GM12875 (cell line): Measurements from ENCODE around the gene VTI1A.
"Not testable (repeated sequence)": the region's sequence is repeated elsewhere in the genome, so short reads cannot be mapped to it uniquely, and the experiment has no call there.

ENCODE experiments used
- H3K4me3 ChIP-seq: one replicate; pipeline ENCODE4 v1.5.1; 2011; ENCODE audit warnings: low read depth, low read length, control low read depth
- CTCF ChIP-seq: IDR thresholded peaks from 2 replicates; pipeline ENCODE4 v1.5.1; 2011; ENCODE audit warnings: low read depth, mild to moderate bottlenecking, control low read depth, inconsistent platforms, low read length, moderate library complexity, borderline replicate concordance; ENCODE audit not compliant: insufficient read depth

The VTI1A gene

GRCh38 chr10:112448888-112449287 lies 1.9 kb downstream of the VTI1A start:
- TF ChIP-seq CTCF, result no peak
- H3K4me3 ChIP-seq, result no peak overlapping the region

GRCh38 chr10:112454910-112455779 lies 8.1 kb downstream of the VTI1A start:
- no peak overlapping the region for H3K4me3 ChIP-seq
- TF ChIP-seq CTCF, result no peak

GRCh38 chr10:112456533-112456932 lies 9.5 kb downstream of the VTI1A start:
- peak; percentile 29; the same call in 1 of the 2 replicates for TF ChIP-seq CTCF
- H3K4me3 ChIP-seq, result no peak overlapping the region

- TF ChIP-seq CTCF, result no peak
- no peak overlapping the region for H3K4me3 ChIP-seq
Measured at GRCh38 chr10:112460366-112460765, 13.4 kb downstream of the VTI1A start.

GRCh38 chr10:112461029-112461887 lies 14.2 kb downstream of the VTI1A start:
- H3K4me3 ChIP-seq, result no peak overlapping the region
- TF ChIP-seq CTCF, result no peak

DNA sequence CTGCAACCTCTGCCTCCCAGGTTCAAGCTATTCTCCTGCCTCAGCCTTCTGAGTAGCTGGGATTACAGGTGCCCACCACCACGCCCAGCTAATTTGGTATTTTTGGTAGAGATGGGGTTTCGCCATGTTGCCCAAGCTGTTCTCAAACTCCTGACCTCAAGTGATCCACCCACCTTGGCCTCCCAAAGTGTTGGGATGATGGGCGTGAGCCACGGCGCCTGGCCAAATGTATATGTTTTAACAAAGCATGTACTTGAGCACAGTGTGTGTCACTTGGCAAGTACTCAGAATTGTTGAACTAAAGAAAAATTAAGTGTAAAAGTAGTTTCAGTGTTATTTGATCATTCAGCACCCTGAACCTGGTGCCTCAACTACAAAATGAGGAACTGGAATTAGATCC lies 17.1 kb downstream of the VTI1A start:
- H3K4me3 ChIP-seq, result not testable (repeated sequence)

DNA sequence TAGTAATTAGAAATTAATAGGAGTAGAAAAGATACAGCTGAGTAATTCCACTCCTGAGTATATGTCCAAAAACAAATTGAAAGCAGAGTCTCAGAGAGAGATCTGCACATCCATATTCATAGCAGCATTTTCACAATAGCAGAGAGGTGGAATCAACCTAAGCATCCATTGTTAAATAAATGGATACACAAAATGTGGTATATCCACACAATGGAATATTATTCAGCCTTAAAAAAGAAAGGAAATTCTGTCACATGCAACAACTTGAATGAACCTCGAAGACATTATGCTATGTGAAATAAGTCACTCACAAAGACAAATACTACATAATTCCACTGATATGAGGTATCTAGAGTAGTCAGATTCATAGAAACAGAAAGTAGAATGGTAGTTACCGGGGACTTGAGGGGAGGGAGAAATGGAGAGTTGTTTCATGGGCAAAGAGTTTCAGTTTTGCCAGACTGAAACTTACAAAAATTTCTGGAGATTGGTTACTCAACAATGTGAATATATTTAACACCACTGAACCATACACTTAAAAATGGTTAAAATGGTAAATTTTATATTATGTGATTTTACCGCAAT lies 18.4 kb downstream of the VTI1A start:
- no peak overlapping the region for H3K4me3 ChIP-seq
- TF ChIP-seq CTCF, result no peak
